Stimulated activated CD4-positive, alpha-beta T cell treated with anti-CD3 and anti-CD28 coated beads, Interleukin-4, amount 100 ng/mL, for 48 hours (primary cell): ENCODE results near the gene RAB18.
"Not testable (repeated sequence)": the region's sequence is repeated elsewhere in the genome, so short reads cannot be mapped to it uniquely, and the experiment has no call there.

Source experiments
- DNase-seq, 2 donors: peaks; one replicate each; pipeline ENCODE4 v3.0.0-alpha.2; 2020; ENCODE audit warnings: low read depth in 2 of 2

RAB18 gene

GRCh38 chr10:27504007-27504807 lies at the start of gene RAB18:
Gene RAB18 (plus strand): TSS chr10:27504304. CDS start chr10:27504370, 66 bp downstream.
- peak; percentile 92 to 97 for DNase-seq

- no peak for DNase-seq
Measured at GRCh38 chr10:27454837-27455236, 49.3 kb upstream of the RAB18 start.

- no peak for DNase-seq
Measured at GRCh38 chr10:27457261-27457945, 46.7 kb upstream of the RAB18 start.

- no peak for DNase-seq
Measured at GRCh38 chr10:27457966-27458365, 46.1 kb upstream of the RAB18 start.

GRCh38 chr10:27461312-27461711 lies 42.8 kb upstream of the RAB18 start:
- no peak for DNase-seq

GRCh38 chr10:27463961-27464360 lies 40.1 kb upstream of the RAB18 start:
- DNase-seq = no peak

- DNase-seq = no peak
Measured at GRCh38 chr10:27464993-27465392, 39.1 kb upstream of the RAB18 start.

GRCh38 chr10:27465596-27465995 lies 38.5 kb upstream of the RAB18 start:
- DNase-seq = not testable (repeated sequence)

GRCh38 chr10:27470885-27471284 lies 33.2 kb upstream of the RAB18 start:
- DNase-seq = no peak

- no peak for DNase-seq
Measured at GRCh38 chr10:27474741-27475140, 29.4 kb upstream of the RAB18 start.

GRCh38 chr10:27479016-27479415 lies 25.1 kb upstream of the RAB18 start:
- DNase-seq = no peak

- no peak for DNase-seq
Measured at GRCh38 chr10:27481486-27481885, 22.6 kb upstream of the RAB18 start.

- DNase-seq = no peak
Measured at GRCh38 chr10:27482984-27483956, 20.8 kb upstream of the RAB18 start.

- no peak for DNase-seq
Measured at GRCh38 chr10:27485368-27485767, 18.7 kb upstream of the RAB18 start.

- no peak for DNase-seq
Measured at GRCh38 chr10:27485986-27486385, 18.1 kb upstream of the RAB18 start.

- DNase-seq = no peak
Measured at GRCh38 chr10:27490807-27491206, 13.3 kb upstream of the RAB18 start.

GRCh38 chr10:27494116-27494805 lies 9.8 kb upstream of the RAB18 start:
- DNase-seq = no peak

GRCh38 chr10:27496137-27496536 lies 8.0 kb upstream of the RAB18 start:
- no peak for DNase-seq

GRCh38 chr10:27500096-27500495 lies 4.0 kb upstream of the RAB18 start:
- no peak for DNase-seq

- DNase-seq = no peak
Measured at GRCh38 chr10:27500886-27501285, 3.2 kb upstream of the RAB18 start.

GRCh38 chr10:27503498-27504006 lies 552 bp upstream of the RAB18 start:
- DNase-seq = no peak
